ENCODE measurements around the gene POLR2E. TPM values are rescaled to one million over a fixed set of nuclear protein-coding genes. Genes with fewer than 3 reads are reported as not detected.

The POLR2E gene
- total RNA-seq, 1 donor from 2014 or later, result 142 TPM

DNA sequence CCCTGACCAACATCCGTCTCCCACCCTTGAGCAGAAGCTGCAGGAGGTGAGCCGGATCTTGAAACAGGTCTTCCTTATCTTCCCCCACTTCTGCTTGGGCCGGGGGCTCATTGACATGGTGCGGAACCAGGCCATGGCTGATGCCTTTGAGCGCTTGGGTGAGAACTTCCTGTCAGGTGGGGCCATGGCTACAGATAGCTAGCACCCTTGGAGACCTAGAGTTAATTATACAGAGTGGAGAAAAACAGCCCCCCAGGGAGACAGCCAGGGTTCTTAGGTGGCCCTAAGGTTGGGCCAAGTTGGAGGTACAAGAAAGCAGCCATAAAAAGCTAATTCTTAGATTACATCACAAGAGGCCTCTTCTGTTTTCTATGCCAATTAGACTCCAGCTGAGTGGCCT lies 37.1 kb downstream of the POLR2E start:
- intact Hi-C loops (cut with DNase I), result no loop called here
- DNase-seq (ENCODE audit: missing footprints) (no peak), ATAC-seq (no peak)

DNA sequence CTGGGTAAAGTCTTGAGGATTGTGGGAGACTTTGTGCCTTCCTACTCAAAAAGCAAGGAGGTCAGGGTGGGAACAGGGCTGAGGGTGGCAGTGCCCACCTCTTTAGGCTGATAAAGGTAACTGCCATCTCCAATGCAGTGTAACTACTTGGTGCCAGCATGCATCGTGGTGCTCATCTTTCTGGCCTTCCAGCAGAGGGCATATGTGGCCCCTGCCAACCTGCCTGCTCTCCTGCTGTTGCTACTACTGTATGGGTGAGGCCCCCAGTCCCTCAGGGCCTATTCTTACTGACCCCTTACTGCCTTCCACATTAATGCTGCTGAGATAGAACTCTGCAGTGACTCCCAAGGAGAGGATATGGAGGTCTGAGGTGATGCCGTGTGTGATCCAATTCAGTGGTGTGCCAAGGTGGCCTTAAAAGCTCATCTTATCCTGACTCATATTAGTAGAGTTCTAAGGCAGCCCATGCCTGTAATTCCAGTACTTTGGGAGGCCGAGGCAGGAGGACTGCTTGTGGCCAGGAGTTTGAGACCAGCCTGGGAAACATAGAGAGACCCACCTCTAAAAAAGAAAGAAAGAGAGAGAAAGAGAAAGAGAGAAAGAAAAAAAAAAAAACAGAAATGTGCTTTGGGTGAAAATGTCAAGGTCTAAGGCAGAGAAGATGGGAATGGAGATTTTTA lies 37.9 kb downstream of the POLR2E start:
- no peak for DNase-seq (ENCODE audit: missing footprints)
- ATAC-seq, result no peak
- intact Hi-C loops (cut with DNase I), result no loop called here

DNA sequence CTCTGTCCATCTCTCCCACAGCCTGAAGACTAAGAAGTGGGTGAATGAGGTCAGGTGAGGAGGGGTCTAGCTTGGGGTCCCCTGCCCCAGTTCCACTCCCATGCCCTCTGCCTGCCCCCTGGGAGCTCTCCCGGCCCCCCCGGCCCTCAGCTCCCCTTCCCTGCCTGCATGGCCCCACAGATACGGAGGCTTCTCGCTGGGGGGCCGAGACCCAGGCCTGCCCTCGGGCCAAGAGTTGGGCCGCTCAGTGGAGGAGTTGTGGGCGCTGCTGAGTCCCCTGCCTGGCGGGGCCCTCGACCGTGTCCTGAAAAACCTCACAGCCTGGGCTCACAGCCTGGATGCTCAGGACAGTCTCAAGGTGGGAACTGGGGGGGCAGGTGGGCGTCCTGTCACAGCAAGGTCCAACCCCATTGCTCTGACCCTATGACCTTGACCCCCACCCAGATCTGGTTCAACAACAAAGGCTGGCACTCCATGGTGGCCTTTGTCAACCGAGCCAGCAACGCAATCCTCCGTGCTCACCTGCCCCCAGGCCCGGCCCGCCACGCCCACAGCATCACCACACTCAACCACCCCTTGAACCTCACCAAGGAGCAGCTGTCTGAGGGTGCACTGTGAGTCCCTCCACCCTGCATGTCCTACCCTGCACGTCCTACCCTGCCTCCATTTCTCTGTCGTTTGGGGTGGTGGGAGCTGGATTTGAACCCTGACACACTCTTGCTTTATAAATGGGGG lies 39.1 kb downstream of the POLR2E start:
- no peak for ATAC-seq
- intact Hi-C loops (cut with DNase I), result no loop called here
- DNase-seq (ENCODE audit: missing footprints), result no peak

DNA sequence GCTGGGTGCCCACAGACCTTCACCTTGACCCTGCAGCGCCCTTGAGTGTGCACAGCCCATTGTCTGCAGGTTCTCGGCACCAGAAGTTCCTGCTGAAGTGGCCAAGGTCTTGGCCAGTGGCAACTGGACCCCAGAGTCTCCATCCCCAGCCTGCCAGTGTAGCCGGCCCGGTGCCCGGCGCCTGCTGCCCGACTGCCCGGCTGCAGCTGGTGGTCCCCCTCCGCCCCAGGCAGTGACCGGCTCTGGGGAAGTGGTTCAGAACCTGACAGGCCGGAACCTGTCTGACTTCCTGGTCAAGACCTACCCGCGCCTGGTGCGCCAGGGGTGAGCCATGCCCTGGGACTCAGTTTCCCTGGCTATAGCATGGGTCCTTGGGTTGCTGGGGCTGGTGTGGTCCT lies 40.1 kb downstream of the POLR2E start:
- ATAC-seq (no peak), DNase-seq (ENCODE audit: missing footprints) (no peak)
- intact Hi-C loops (cut with DNase I), result no loop called here

DNA sequence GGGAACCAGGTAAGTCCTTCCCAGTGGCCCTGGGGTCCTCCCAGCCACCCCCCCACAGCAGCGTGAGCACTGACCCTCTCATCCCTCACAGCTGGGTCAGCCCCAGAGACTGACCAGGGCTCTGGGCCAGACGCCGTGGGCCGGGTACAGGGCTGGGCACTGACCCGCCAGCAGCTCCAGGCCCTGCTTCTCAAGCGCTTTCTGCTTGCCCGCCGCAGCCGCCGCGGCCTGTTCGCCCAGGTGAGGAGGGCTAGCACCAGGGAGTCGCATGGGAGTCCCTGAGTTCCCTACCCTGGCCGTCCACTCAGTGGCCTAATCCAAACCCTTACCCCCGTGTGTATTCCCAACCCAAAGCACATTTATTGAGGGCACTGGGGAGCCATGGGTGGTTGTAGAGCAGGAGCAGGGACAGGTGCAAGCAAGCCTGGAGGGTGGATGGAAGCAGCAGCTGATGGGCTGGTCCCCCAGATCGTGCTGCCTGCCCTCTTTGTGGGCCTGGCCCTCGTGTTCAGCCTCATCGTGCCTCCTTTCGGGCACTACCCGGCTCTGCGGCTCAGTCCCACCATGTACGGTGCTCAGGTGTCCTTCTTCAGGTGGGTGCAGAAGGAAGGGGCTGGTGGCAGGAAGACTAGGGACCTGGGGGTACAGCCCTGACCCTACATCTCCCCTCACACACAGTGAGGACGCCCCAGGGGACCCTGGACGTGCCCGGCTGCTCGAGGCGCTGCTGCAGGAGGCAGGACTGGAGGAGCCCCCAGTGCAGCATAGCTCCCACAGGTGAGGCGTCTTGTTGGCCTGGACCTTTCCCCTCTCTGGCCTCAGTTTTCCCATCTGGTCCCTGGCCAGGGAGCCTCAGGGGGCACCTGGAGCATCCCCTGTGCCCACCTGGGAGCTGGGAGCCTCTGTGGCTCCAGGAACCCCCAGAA lies 40.8 kb downstream of the POLR2E start:
- DNase-seq (ENCODE audit: missing footprints), result peak; percentile 40
- ATAC-seq, result no peak
- intact Hi-C loops (cut with DNase I), result no loop called here

DNA sequence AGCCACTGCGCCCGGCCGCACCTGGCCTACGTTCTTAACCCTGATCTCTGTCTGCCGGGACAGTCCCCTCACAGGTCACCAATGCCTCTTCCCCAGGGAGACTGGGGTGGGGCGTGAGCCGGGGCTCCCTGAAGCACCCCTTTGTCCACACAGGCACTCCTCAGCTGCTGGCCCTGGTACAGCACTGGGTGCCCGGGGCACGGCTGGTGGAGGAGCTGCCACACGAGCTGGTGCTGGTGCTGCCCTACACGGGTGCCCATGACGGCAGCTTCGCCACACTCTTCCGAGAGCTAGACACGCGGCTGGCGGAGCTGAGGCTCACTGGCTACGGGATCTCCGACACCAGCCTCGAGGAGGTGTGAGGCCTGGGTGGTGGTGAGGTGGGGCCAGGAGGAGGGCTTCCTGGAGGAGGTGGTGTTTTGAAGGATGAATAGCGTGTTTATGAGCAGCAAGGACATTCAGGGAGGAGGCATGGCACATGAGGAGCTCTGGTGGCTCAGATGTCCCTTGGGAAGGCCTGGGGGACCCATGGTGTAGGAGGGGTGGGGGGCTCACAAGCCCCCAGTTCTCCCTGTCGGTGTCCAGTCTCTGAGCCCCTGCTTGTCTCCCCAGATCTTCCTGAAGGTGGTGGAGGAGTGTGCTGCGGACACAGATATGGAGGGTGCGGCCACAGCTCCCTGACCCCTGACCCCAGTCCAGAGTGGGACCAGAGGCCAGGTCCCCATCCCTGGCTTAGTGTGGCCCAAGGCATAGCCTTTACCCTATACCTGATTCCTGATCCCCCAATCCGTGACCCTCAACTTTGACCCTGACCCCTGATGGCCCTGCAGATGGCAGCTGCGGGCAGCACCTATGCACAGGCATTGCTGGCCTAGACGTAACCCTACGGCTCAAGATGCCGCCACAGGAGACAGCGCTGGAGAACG lies 41.7 kb downstream of the POLR2E start:
- intact Hi-C loops (cut with DNase I), result no loop called here
- peak; percentile 55 for DNase-seq (ENCODE audit: missing footprints)
- ATAC-seq, result no peak

DNA sequence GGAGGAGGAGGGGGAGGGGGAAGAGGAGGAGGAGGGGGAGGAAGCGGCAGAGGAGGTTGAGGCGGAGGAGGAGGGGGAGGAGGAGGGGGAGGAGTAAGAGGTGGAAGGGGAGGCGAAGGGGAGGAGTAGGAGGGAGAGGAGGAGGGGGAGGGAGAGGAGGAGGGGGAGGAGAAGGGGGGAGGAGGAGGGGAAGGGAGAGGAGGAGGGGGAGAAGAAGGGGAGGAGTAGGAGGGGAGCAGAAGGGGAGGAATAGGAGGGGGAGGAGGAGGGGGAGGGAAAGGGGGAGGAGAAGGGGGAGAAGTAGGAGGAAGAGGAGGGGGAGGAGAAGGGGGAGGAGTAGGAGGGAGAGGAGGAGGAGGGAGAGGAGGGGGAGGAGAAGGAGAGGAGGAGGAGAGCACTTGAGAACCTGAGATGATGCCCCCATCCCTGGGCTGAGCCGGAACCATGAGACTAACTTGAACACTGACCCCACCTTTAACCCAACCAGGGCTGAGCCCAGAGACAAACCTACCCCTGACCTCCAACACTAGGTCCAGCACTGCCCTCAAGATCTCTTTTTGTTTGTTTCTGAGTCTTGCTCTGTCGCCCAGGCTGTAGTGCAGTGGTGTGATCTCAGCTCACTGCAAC lies 42.7 kb downstream of the POLR2E start:
- no peak for ATAC-seq
- no peak for DNase-seq (ENCODE audit: missing footprints)
- intact Hi-C loops (cut with DNase I), result no loop called here

DNA sequence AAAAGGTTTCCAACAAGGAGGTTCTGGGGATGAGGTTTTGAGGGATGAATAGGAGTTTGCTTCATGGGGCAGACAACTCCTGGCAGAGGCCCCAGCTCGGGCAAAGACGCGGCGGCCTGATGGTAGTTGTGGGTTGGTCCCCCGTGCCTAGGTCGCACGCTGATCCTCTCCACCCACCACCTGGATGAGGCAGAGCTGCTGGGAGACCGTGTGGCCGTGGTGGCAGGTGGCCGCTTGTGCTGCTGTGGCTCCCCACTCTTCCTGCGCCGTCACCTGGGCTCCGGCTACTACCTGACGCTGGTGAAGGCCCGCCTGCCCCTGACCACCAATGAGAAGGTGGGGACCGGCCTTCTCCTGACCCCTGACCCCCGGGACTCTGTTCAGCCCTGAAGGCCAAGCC lies 43.4 kb downstream of the POLR2E start:
- intact Hi-C loops (cut with DNase I), result no loop called here
- DNase-seq (ENCODE audit: missing footprints), result peak; percentile 60
- no peak for ATAC-seq

DNA sequence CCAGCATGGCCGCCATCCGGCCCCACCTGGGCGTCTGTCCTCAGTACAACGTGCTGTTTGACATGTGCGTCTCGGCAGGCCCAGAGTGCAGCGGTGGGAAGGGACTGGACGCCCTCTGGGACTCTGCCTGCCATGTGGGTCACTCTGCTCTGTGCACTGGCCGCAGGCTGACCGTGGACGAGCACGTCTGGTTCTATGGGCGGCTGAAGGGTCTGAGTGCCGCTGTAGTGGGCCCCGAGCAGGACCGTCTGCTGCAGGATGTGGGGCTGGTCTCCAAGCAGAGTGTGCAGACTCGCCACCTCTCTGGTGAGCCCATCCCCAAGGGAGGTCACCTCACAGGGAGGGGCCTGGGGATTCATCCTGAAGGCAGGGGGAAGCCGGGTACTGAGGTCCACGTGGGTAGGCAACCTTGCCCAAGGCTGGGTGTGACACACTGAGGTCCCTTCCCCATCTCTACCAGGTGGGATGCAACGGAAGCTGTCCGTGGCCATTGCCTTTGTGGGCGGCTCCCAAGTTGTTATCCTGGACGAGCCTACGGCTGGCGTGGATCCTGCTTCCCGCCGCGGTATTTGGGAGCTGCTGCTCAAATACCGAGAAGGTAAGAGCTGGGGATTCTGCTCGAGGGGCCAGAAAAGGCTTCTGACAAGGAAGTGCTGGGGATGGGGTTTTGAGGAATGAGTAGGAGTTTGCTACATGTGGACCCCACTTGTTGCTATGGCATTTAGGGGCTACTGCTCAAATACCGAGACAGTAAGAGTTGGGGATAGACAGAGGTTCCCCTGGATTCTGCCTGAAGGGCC lies 44.0 kb downstream of the POLR2E start:
- ATAC-seq, result no peak
- DNase-seq (ENCODE audit: missing footprints), result peak; percentile 57
- intact Hi-C loops (cut with DNase I), result no loop called here

DNA sequence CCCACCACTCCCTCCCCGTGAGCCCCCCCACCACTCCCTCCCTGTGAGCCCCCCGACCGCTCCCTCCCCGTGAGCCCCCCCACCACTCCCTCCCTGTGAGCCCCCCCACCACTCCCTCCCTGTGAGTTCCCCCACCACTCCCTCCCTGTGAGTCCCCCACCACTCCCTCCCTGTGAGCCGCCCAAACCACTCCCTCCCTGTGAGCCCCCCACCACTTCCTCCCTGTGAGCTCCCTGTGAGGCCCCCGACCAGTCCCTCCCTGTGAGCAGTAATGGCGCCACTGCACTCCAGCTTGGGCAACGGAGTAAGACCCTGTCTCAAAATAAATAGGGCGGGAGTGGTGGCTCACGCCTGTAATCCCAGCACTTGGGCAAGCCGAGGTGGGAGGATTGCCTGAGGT lies 45.4 kb downstream of the POLR2E start:
- DNase-seq (ENCODE audit: missing footprints) (peak; percentile 46), ATAC-seq (no peak)
- intact Hi-C loops (cut with DNase I), result no loop called here

DNA sequence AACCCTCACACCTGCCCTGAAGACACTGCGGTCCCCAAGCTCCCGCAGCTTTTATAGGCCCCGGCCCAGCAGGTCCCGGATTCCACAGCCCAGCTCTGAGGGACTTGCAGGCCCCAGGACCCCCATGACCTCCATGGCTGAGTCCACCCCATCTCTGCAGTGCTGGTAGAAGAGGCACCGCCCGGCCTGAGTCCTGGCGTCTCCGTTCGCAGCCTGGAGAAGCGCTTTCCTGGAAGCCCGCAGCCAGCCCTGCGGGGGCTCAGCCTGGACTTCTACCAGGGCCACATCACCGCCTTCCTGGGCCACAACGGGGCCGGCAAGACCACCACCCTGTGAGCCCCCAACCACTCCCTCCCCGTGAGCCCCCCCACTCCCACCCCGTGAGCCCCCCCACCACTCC lies 46.1 kb downstream of the POLR2E start:
- intact Hi-C loops (cut with DNase I), result no loop called here
- ATAC-seq (no peak), DNase-seq (ENCODE audit: missing footprints) (no peak)

DNA sequence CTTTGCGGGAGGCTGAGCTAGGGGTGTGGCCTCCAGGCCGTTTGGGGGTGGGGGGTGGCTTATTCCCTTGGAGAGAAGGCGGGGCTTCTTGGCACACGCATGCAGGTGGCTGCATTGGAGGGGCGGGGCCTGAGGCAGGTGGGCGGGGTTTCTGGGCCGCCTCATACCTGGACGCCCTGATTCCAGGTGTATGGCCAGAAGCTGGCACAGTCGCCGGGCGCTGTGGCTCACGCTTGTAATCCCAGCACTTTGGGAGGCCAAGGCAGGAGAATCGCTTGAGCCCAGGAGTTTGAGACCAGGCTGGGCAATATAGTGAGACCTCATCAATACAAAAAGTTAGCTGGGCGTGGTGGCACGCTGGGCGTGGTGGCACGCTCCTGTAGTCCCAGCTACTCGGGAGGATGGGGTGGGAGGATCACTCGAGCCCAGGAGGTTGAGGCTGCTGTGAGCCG lies 47.5 kb downstream of the POLR2E start:
- DNase-seq (ENCODE audit: missing footprints) (peak; percentile 59), ATAC-seq (no peak)
- intact Hi-C loops (cut with DNase I), result no loop called here

DNA sequence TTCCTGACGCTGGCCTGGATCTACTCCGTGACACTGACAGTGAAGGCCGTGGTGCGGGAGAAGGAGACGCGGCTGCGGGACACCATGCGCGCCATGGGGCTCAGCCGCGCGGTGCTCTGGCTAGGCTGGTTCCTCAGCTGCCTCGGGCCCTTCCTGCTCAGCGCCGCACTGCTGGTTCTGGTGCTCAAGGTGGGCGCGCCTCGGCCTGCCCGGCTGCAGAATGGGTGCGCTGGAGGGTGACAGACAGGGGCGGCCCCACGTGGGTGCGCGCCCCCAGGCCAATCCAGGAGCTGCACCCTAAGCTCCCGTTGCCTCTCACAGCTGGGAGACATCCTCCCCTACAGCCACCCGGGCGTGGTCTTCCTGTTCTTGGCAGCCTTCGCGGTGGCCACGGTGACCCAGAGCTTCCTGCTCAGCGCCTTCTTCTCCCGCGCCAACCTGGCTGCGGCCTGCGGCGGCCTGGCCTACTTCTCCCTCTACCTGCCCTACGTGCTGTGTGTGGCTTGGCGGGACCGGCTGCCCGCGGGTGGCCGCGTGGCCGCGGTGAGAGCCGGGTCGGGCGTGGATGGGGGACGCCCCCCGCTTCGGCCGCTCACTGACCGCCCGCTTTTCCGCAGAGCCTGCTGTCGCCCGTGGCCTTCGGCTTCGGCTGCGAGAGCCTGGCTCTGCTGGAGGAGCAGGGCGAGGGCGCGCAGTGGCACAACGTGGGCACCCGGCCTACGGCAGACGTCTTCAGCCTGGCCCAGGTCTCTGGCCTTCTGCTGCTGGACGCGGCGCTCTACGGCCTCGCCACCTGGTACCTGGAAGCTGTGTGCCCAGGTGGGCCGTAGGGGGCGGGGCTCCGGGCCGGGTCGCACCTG lies 48.1 kb downstream of the POLR2E start:
- ATAC-seq (no peak), DNase-seq (ENCODE audit: missing footprints) (peak; percentile 57)
- intact Hi-C loops (cut with DNase I), result no loop called here

DNA sequence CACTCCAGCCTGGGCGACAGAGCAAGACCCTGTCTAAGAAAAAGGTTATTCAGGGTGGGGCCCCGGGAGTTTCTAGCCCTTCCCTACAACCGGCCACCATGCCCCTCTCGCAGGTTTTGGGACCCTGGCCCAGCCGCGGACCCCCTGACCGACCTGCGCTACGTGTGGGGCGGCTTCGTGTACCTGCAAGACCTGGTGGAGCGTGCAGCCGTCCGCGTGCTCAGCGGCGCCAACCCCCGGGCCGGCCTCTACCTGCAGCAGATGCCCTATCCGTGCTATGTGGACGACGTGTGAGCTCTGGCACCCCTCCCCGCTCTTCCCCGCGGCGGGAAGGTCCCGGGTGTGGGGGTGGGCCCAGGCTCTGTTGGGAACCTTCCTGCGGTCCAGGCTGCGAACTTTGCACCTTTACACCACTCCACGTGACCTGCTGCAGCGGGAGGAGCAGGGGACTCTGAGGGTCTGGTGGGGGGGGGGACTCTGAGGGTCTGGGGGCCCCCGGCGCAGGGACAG lies 49.0 kb downstream of the POLR2E start:
- DNase-seq (ENCODE audit: missing footprints) (peak; percentile 42), ATAC-seq (no peak)
- intact Hi-C loops (cut with DNase I), result no loop called here

DNA sequence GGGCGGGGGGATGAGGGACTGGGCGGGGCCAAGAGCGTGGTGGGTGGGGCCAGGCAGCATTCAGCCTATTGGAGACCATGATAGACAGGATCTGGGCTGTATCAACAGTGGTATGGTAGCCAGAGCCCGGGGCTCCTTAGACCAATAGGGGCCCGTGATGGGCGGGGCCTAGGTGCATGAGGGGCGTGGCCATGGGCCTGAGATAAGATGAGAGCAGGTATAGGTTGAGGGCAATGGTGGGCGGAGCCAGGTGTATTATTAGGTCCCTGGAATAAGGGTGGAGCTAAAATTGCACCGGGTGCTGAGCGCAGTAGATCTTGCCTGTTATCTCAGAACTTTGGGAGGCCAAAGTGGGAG lies 50.0 kb downstream of the POLR2E start:
- intact Hi-C loops (cut with DNase I), result no loop called here

More for the DNA sequence above, 50.0 kb downstream of the POLR2E start:
- DNase-seq (ENCODE audit: missing footprints), result peak; percentile 64
- no peak for ATAC-seq

All from Right ventricle myocardium inferior (tissue), 1 donor.